T-helper 22 cell (primary cell): ENCODE measurements around the gene FAM209B.
"Not testable (repeated sequence)": the region's sequence is repeated elsewhere in the genome, so short reads cannot be mapped to it uniquely, and the experiment has no call there.

ENCODE experiments used
- DNase-seq: peaks from one replicate; pipeline ENCODE4 v3.0.0-alpha.2; 2020; ENCODE audit warnings: low read depth

The FAM209B gene

GRCh38 chr20:56540415-56540814, 7.4 kb downstream of the FAM209B start:
- no peak for DNase-seq

GRCh38 chr20:56542489-56543030, 9.5 kb downstream of the FAM209B start:
- DNase-seq, result no peak

- DNase-seq, result no peak
Measured at GRCh38 chr20:56551571-56551970, 18.5 kb downstream of the FAM209B start.

GRCh38 chr20:56552911-56553629, 20.0 kb downstream of the FAM209B start:
- DNase-seq, result no peak

GRCh38 chr20:56554869-56555268, 21.8 kb downstream of the FAM209B start:
- no peak for DNase-seq

- no peak for DNase-seq
Measured at GRCh38 chr20:56558968-56559367, 25.9 kb downstream of the FAM209B start.

- not testable (repeated sequence) for DNase-seq
Measured at GRCh38 chr20:56564526-56564925, 31.5 kb downstream of the FAM209B start.

GRCh38 chr20:56565511-56565910, 32.5 kb downstream of the FAM209B start:
- DNase-seq, result no peak

- no peak for DNase-seq
Measured at GRCh38 chr20:56566621-56567020, 33.6 kb downstream of the FAM209B start.

GRCh38 chr20:56570832-56571231, 37.8 kb downstream of the FAM209B start:
- DNase-seq, result no peak

- no peak for DNase-seq
Measured at GRCh38 chr20:56572172-56572571, 39.1 kb downstream of the FAM209B start.

- no peak for DNase-seq
Measured at GRCh38 chr20:56573986-56574385, 40.9 kb downstream of the FAM209B start.

- DNase-seq, result no peak
Measured at GRCh38 chr20:56574531-56575142, 41.6 kb downstream of the FAM209B start.

- no peak for DNase-seq
Measured at GRCh38 chr20:56575157-56575556, 42.1 kb downstream of the FAM209B start.

- DNase-seq, result no peak
Measured at GRCh38 chr20:56575961-56576360, 42.9 kb downstream of the FAM209B start.

GRCh38 chr20:56579301-56579710, 46.3 kb downstream of the FAM209B start:
- no peak for DNase-seq

- DNase-seq, result no peak
Measured at GRCh38 chr20:56580226-56580625, 47.2 kb downstream of the FAM209B start.

GRCh38 chr20:56581701-56582100, 48.7 kb downstream of the FAM209B start:
- no peak for DNase-seq

- DNase-seq, result no peak
Measured at GRCh38 chr20:56582542-56582941, 49.5 kb downstream of the FAM209B start.

GRCh38 chr20:56584916-56585315, 51.9 kb downstream of the FAM209B start:
- no peak for DNase-seq
